SK-N-SH (cell line): ENCODE results near the gene NHSL1.

ENCODE experiments used
- NFIC ChIP-seq: IDR thresholded peaks from 2 replicates; pipeline ENCODE4 v1.4.0; 2012; ENCODE audit warnings: borderline replicate concordance
- TF ChIP-seq, protein P1 (sequence below): fragments of 150-350 bp; IDR thresholded peaks from 2 replicates; pipeline ENCODE4 v1.6.1; 2017; ENCODE audit warnings: antibody characterized with exemption, low read length, low read depth, borderline replicate concordance
- TF ChIP-seq, protein P2 (sequence below): IDR thresholded peaks from 2 replicates; pipeline ENCODE4 v1.4.0; 2012; ENCODE audit warnings: low read depth, borderline replicate concordance
- TF ChIP-seq, protein P3 (sequence below): IDR thresholded peaks from 2 replicates; pipeline ENCODE4; 2012
- TF ChIP-seq, protein P4 (sequence below): fragments of 200-600 bp; sonication (generic); IDR thresholded peaks from 2 replicates; pipeline ENCODE4 v1.6.1; 2017; ENCODE audit warnings: antibody characterized with exemption, mild to moderate bottlenecking, moderate library complexity

DNA sequence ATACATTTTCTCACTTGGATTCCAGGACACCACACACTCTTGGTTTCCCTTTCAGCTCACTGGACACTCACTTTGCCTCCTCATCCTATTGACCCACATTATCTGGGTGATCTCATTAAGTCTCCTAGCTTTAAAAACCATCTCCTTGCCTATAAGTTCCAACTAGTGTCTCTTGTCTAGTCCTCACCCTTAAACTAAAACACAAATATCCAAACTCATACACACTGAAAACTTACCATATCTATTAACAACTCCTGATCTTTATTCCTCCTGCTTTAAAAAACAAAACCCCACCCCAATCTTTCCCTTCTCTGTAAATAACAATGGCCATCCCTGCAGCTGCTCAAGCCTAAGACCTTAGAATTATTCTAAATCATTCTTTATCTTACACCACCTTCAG, 125.1 kb downstream of the NHSL1 start:
- TF ChIP-seq, protein P1, sequence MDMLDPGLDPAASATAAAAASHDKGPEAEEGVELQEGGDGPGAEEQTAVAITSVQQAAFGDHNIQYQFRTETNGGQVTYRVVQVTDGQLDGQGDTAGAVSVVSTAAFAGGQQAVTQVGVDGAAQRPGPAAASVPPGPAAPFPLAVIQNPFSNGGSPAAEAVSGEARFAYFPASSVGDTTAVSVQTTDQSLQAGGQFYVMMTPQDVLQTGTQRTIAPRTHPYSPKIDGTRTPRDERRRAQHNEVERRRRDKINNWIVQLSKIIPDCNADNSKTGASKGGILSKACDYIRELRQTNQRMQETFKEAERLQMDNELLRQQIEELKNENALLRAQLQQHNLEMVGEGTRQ = no peak
- TF ChIP-seq, protein P2, sequence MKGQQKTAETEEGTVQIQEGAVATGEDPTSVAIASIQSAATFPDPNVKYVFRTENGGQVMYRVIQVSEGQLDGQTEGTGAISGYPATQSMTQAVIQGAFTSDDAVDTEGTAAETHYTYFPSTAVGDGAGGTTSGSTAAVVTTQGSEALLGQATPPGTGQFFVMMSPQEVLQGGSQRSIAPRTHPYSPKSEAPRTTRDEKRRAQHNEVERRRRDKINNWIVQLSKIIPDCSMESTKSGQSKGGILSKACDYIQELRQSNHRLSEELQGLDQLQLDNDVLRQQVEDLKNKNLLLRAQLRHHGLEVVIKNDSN = no peak
- TF ChIP-seq, protein P3, sequence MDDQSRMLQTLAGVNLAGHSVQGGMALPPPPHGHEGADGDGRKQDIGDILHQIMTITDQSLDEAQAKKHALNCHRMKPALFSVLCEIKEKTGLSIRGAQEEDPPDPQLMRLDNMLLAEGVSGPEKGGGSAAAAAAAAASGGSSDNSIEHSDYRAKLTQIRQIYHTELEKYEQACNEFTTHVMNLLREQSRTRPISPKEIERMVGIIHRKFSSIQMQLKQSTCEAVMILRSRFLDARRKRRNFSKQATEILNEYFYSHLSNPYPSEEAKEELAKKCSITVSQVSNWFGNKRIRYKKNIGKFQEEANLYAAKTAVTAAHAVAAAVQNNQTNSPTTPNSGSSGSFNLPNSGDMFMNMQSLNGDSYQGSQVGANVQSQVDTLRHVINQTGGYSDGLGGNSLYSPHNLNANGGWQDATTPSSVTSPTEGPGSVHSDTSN = no peak
- TF ChIP-seq, protein P4, sequence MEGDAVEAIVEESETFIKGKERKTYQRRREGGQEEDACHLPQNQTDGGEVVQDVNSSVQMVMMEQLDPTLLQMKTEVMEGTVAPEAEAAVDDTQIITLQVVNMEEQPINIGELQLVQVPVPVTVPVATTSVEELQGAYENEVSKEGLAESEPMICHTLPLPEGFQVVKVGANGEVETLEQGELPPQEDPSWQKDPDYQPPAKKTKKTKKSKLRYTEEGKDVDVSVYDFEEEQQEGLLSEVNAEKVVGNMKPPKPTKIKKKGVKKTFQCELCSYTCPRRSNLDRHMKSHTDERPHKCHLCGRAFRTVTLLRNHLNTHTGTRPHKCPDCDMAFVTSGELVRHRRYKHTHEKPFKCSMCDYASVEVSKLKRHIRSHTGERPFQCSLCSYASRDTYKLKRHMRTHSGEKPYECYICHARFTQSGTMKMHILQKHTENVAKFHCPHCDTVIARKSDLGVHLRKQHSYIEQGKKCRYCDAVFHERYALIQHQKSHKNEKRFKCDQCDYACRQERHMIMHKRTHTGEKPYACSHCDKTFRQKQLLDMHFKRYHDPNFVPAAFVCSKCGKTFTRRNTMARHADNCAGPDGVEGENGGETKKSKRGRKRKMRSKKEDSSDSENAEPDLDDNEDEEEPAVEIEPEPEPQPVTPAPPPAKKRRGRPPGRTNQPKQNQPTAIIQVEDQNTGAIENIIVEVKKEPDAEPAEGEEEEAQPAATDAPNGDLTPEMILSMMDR = no peak
- TF ChIP-seq NFIC = no peak
